Activated CD8-positive, alpha-beta T cell treated with anti-CD3 and anti-CD28 coated beads for 36 hours (primary cell): Measurements from ENCODE around the gene SYN1. TPM values are rescaled to one million over a fixed set of nuclear protein-coding genes. Genes with fewer than 3 reads are reported as not detected.

Experiments used
- ATAC-seq: fragments of 200-7000 bp; cut with Tn5 transposase; one replicate; pipeline ENCODE4 v1.10.0; 2021; ENCODE audit warnings: mild to moderate bottlenecking, moderate library complexity
- CTCF ChIA-PET: fragments of 350-600 bp; sonication (Branson Sonifier 250); formaldehyde crosslinking; loops from one replicate; lab custom pipeline; 2021; ENCODE audit warnings: antibody characterized with exemption; lab: Charles Lee
- POLR2A ChIA-PET: fragments of 350-600 bp; sonication (Branson Sonifier 250); formaldehyde crosslinking; loops from one replicate; lab custom pipeline; 2021; ENCODE audit warnings: antibody characterized with exemption; lab: Charles Lee
- DNase-seq: peaks from one replicate; pipeline ENCODE4 v3.0.0-alpha.2; 2020
- H3K27ac Mint-ChIP-seq: one replicate; pipeline ENCODE4 v1.8.0; 2021; ENCODE audit warnings: mild to moderate bottlenecking, mixed read lengths
- H3K27me3 Mint-ChIP-seq: one replicate; pipeline ENCODE4 v1.8.0; 2021; ENCODE audit warnings: mixed read lengths
- H3K36me3 Mint-ChIP-seq: one replicate; pipeline ENCODE4 v1.8.0; 2021; ENCODE audit warnings: low read depth, mixed read lengths
- H3K4me1 Mint-ChIP-seq: one replicate; pipeline ENCODE4 v1.8.0; 2021; ENCODE audit warnings: low read depth, mixed read lengths
- H3K4me3 Mint-ChIP-seq: one replicate; pipeline ENCODE4 v1.8.0; 2021; ENCODE audit warnings: mild to moderate bottlenecking, moderate library complexity, mixed read lengths
- H3K9me3 Mint-ChIP-seq: one replicate; pipeline ENCODE4 v1.8.0; 2021; ENCODE audit warnings: mixed read lengths
- intact Hi-C: fragments of 100-400 bp; cut with micrococcal nuclease; formaldehyde crosslinking; loops from one replicate; pipeline ENCODE4 v1.10.0; 2022
- total RNA-seq, 2 experiments: library from RNA; stranded (reverse); gene quantifications; one replicate each; pipeline ENCODE4 v1.2.3, GENCODE V29; 2021
- TF ChIP-seq, protein P1 (sequence below): fragments of 200-600 bp; IDR thresholded peaks from one replicate; pipeline ENCODE4 v1.8.0; 2022; ENCODE audit warnings: antibody characterized with exemption, mild to moderate bottlenecking

Gene SYN1
- total RNA-seq, 2 experiments from 2014 or later = 0.67 to 0.74 TPM

DNA sequence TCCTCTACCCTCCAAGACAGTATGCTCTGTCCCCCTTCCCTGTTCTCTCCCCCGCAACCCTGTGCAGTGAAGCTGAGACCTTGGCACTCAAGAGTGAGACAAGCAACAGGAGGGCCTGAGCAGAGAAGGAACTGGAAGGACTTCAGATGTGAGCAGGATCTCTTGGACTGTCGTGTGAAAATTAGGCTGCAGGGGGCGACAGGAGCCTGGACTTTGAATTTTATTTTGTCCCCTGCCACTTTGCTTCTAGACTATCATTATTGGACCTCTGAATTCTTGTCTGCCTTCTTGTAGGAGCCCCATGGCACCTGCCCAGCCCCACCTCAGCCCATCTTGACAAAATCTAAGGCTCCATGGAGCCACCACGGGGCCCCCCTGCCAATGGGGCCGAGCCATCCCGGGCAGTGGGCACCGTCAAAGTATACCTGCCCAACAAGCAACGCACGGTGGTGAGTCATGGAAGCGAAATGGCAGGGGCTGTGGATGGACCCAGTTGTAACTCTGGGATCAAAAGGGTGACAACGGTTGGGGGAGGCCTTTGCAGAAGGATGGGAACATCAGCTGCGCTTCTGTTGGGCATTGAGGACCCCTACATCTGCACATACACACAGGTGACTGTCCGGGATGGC lies 56.9 kb downstream of the SYN1 start:
- H3K9me3 Mint-ChIP-seq = no peaks in the 10 kb centered on the region
- H3K4me3 Mint-ChIP-seq = peak overlapping the region; percentile 68
- ChIA-PET CTCF (no interaction called here), POLR2A (no interaction called here)
- H3K27me3 Mint-ChIP-seq = no peaks in the 10 kb centered on the region
- H3K4me1 Mint-ChIP-seq = peaks cover 34% of the 10 kb centered on the region
- intact Hi-C loops = loop anchor here (10.0 kb wide), 1 partner anchor 62 kb away; the partner anchor contains the start of gene CFP
- DNase-seq (peak; percentile 57), ATAC-seq (no peak)
- peaks cover 17% of the 10 kb centered on the region for H3K36me3 Mint-ChIP-seq
- H3K27ac Mint-ChIP-seq = peak overlapping the region; percentile 45
- TF ChIP-seq, protein P1, sequence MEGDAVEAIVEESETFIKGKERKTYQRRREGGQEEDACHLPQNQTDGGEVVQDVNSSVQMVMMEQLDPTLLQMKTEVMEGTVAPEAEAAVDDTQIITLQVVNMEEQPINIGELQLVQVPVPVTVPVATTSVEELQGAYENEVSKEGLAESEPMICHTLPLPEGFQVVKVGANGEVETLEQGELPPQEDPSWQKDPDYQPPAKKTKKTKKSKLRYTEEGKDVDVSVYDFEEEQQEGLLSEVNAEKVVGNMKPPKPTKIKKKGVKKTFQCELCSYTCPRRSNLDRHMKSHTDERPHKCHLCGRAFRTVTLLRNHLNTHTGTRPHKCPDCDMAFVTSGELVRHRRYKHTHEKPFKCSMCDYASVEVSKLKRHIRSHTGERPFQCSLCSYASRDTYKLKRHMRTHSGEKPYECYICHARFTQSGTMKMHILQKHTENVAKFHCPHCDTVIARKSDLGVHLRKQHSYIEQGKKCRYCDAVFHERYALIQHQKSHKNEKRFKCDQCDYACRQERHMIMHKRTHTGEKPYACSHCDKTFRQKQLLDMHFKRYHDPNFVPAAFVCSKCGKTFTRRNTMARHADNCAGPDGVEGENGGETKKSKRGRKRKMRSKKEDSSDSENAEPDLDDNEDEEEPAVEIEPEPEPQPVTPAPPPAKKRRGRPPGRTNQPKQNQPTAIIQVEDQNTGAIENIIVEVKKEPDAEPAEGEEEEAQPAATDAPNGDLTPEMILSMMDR = peak; percentile 22

DNA sequence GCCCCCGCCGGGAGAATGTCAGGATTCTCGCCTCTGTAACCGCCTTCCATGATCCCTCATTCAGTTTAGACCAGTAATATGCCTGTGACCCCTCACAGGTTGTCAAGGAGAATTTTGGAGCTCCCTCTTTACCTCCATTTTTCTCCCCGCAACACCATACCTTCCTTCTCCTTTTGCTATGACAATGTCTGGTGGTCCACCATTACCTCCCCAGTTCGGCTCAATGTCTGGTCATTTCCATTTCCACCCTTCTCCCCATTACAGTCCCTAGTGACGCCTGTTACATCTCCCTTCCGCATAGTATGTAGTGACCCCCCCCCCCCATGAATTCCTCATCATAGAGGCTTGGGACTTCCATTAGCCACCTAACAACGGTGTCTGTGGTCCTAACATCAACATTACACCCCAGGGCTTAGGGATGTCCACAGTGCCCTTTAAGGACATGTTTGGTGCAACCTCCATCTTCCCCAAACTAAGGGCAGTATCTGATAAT lies 58.0 kb downstream of the SYN1 start:
- H3K4me1 Mint-ChIP-seq = peaks cover 34% of the 10 kb centered on the region
- TF ChIP-seq, protein P1 = no peak
- CTCF ChIA-PET = no interaction called here
- H3K9me3 Mint-ChIP-seq = no peaks in the 10 kb centered on the region
- intact Hi-C loops = loop anchor here (10.0 kb wide), 1 partner anchor 63 kb away; the partner anchor contains the start of gene CFP
- no peaks in the 10 kb centered on the region for H3K27me3 Mint-ChIP-seq
- peaks cover 17% of the 10 kb centered on the region for H3K36me3 Mint-ChIP-seq
- ATAC-seq = no peak
- POLR2A ChIA-PET = interaction anchor here (0.6 to 1.9 kb wide), 4 partner anchors 13 to 67 kb away, joined by 3 to 7 read pairs (median 3); no protein-coding TSS in a partner anchor
- H3K27ac Mint-ChIP-seq = peak overlapping the region; percentile 93
- no peak for DNase-seq
- H3K4me3 Mint-ChIP-seq = peak overlapping the region; percentile 94

DNA sequence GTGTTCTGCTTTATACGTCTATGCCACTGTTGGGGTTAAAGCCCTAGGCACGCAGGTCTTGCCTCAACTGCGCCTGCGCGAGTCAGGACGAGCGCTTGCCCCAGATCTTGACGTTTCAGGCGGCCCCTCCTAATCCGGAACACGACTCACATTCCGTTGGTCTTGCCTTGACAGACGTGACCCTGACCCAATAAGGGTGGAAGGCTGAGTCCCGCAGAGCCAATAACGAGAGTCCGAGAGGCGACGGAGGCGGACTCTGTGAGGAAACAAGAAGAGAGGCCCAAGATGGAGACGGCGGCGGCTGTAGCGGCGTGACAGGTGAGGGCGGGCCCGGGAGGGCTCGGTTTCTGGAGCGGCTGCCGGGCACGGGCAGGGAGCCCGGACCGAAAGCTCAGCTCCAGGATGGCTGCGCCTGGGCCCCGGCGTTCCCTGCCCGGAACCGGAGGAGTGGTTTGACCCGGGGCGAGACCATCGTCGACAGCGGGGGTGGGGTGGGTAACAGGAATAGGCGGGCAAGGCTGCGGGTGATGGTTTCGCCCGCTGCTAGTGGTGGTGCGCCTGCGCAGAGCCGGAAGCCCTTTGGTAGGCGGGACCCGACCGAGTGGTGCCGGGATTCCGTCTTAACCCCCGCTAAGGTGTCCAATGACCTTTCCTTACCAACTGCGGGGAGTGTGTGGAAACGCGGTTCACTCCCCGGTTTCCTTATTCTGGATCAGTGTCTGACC lies 58.6 kb downstream of the SYN1 start, which contains the start of gene ARAF:
ARAF (plus strand) TSS at position 272 of the 725 bp plus-strand sequence. CDS start 1,763 bp downstream, outside the sequence.
- TF ChIP-seq, protein P1 = no peak
- intact Hi-C loops = loop anchor here (10.0 kb wide), 1 partner anchor 64 kb away; the partner anchor contains the start of gene CFP
- ChIA-PET POLR2A (interaction anchor here (0.6 to 1.9 kb wide), 4 partner anchors 14 to 67 kb away, joined by 3 to 7 read pairs (median 3); no protein-coding TSS in a partner anchor), CTCF (no interaction called here)
- ATAC-seq = peak; percentile 91
- H3K27me3 Mint-ChIP-seq = no peaks in the 10 kb centered on the region
- peak within 1 kb of the TSS; percentile 94 for H3K4me3 Mint-ChIP-seq
- no peaks in the 10 kb centered on the region for H3K9me3 Mint-ChIP-seq
- peaks cover 39% of the 10 kb centered on the region for H3K4me1 Mint-ChIP-seq
- H3K27ac Mint-ChIP-seq = peak within 1 kb of the TSS; percentile 93
- peak; percentile 96 for DNase-seq
- H3K36me3 Mint-ChIP-seq = peaks cover 14% of the 10 kb centered on the region

DNA sequence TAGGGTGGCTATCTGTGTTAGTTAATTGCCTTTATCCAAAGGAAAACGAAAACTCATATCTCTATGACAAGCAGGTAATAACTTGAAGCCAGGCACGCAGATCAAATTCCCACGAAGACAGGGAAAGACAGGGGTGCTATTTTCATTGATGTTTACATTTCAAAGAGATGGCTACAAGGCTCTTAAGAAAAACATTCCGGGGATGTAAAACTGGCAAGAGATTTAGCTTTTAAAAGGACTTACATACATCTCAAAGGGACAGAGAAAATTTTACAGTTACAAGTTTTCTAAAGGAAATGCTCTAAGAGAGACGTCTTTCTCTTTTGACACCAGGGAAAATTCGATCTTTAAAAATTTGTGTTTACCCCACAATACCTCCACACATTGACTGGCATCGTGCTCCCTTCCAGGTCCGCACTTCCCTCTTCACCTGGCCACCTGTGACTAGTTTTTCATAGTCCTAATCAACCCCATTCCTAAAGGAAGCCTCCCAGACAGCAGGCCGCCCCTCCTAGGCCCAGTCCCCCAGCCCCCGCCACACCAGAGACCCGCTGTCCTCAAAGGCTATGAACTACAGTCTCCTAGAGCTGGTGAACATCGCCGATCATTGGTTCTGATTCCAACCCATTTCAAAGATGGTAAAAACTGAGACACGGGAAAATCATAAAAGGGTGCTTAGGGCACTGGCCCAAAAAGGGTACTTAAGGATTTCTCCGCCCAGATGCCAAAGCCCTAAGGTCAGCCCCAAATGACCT lies 59.3 kb downstream of the SYN1 start:
- Mint-ChIP-seq H3K27me3 (no peaks in the 10 kb centered on the region), H3K4me1 (peaks cover 41% of the 10 kb centered on the region), H3K9me3 (no peaks in the 10 kb centered on the region), H3K4me3 (peak overlapping the region; percentile 94), H3K36me3 (peaks cover 13% of the 10 kb centered on the region), H3K27ac (peak overlapping the region; percentile 93)
- POLR2A ChIA-PET = interaction anchor here (1.4 to 1.9 kb wide), 2 partner anchors 14 to 19 kb away, joined by 3 to 7 read pairs; no protein-coding TSS in a partner anchor
- ATAC-seq (no peak), DNase-seq (no peak)
- CTCF ChIA-PET = no interaction called here
- intact Hi-C loops = loop anchor here (10.0 kb wide), 1 partner anchor 64 kb away; the partner anchor contains the start of gene CFP
- TF ChIP-seq, protein P1 = no peak
